Pancreas (tissue), 10 donors: Measurements from ENCODE around the gene VAV2. TPM values are rescaled to one million over a fixed set of nuclear protein-coding genes. Genes with fewer than 3 reads are reported as not detected.
A peak's percentile ranks its signal among the peaks of the same experiment; 100 is the strongest.

ENCODE experiments used
- ATAC-seq, 4 donors: fragments of 200-7000 bp; cut with Tn5 transposase; one replicate each; pipeline versions ENCODE4 v1.8.0 to v1.9.1; 2020; ENCODE audit warnings: mild to moderate bottlenecking in 4 of 4, moderate library complexity in 4 of 4
- DNase-seq, 6 donors: peaks; one replicate each; pipeline ENCODE4 v3.0.0-alpha.2; 2020
- FAIRE-seq: peaks from 2 replicates; lab custom pipeline; 2012; peaks lifted over from hg19 to GRCh38; lab: Jason Lieb, UNC
- H3K27ac ChIP-seq, 4 donors: fragments of 200-600 bp; sonication (generic); 1 replicate in 3 of 4; 2 replicates in 1 of 4; pipeline versions ENCODE4 v1.5.0 to v1.8.0; 2020
- H3K27me3 ChIP-seq, 4 donors: fragments of 200-600 bp; one replicate each; pipeline ENCODE4 v1.8.0; 2021
- H3K36me3 ChIP-seq, 3 donors: fragments of 200-600 bp; sonication (generic) in 1 of 3; one replicate each; pipeline versions ENCODE4 v1.5.0 to v1.8.0; 2020 to 2021
- H3K4me1 ChIP-seq, 3 donors: fragments of 200-600 bp; one replicate each; pipeline ENCODE4 v1.8.0; 2021
- H3K4me3 ChIP-seq, 4 donors: fragments of 200-600 bp; sonication (generic) in 2 of 4; one replicate each; pipeline versions ENCODE4 v1.5.0 to v1.8.0; 2020 to 2021
- H3K9me3 ChIP-seq, 4 donors: fragments of 200-600 bp; one replicate each; pipeline ENCODE4 v1.8.0; 2021
- WGBS, 2 donors: extraction: QIAGEN DNeasy Blood & Tissue Kit; methylation state at CpG; one replicate each; pipeline ENCODE4 v1.1.7; 2013; 5-methylcytosine and 5-hydroxymethylcytosine counted together
- intact Hi-C, 3 donors: fragments of 100-400 bp; cut with DNase I; formaldehyde crosslinking; loops; one replicate each; pipeline versions ENCODE4 v1.11.1 to v1.14.2; 2022
- polyA plus RNA-seq, 2 donors: library from polyadenylated mRNA; stranded (reverse); fragments of 200-250 nt; gene quantifications; one replicate each; pipeline ENCODE4 v1.2.3, GENCODE V29; 2013
- total RNA-seq, 6 donors: library from RNA; stranded (reverse); fragmentation: NEBNext Ultra II Directional in 4 of 6; extraction: Animal tissue kit (Norgen Biotek cat#: 25700) in 4 of 6; gene quantifications; one replicate each; pipeline versions ENCODE4 v1.2.1 to v1.2.4, GENCODE V29; 2021 to 2023
- TF ChIP-seq, protein P1 (sequence below), 4 donors: fragments of 200-600 bp; sonication (generic) in 3 of 4; IDR thresholded peaks; one replicate each; pipeline versions ENCODE4 v1.5.0 to v1.8.0; 2021; ENCODE audit warnings: antibody characterized with exemption in 4 of 4
- donor health status: healthy with polysubstance abuse.
- donor health status: DM: no; HTN: no; CAD: no; lungs with moderate emphysema.
- donor health status: DM: no; HTN: no; CAD: no.
- donor health status: control.
- donor health status: control.
- donor health status: Bipolar disorder and iron deficiency.
- donor health status: DM: yes; HTN: yes; CAD: no.
- donor health status: DM: no; HTN: no; CAD: no.
- donor health status: DM: no; HTN: no; CAD: no.
- donor health status: DM: yes; HTN: yes; CAD: no.

The VAV2 gene
- total and polyA plus RNA-seq, 8 donors: 20.5 to 41.0 (median 33.6) TPM

DNA sequence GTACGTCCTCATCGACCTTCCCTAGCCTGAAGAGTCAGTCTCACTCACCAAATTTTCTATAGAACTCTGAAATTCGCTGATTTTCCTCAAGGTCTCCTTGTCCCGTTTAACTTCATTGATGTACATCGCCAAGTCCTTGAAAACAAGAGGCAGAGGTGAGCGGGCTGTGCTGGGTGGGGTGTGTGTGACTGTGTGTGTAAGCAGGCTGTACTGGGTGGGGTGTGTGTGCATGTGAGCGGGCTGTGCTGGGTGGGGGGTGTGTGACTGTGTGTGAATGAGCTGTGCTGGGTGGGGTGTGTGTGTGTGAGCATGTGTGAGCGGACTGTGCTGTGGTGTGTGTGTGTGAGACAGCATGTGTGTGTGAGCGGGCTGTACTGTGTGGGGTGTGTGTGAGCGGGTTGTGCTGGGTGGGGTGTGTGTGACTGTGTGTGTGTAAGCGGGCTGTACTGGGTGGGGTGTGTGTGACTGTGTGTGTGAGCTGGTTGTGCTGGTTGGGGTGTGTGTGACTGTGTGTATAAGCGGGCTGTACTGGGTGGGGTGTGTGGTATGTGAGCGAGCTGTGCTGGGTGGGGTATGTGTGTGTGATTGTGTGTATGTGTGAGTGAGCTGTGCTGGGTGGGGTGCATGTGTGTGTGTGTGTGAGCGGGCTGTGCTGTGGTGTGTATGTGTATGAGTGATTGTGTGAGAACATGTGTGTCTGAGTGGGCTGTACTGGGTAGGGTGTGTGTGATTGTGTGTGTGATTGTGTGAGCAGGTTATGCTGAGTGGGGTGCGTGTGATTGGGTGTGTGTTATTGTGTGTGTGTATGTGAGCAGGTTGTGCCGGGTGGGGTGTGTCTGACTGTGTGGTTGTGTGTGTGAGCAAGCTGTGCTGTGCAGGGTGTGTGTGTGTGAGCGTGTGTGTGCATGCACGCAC is 200.1 kb downstream of the VAV2 start:
- WGBS, 2 donors: 85% methylated on average over 18 of the region's 18 CpGs
- Histone ChIP-seq H3K27me3 (no peaks in the 10 kb centered on the region), H3K27ac (no peak overlapping the region), H3K9me3 (no peaks in the 10 kb centered on the region), H3K4me3 (no peak overlapping the region), H3K4me1 (no peaks in the 10 kb centered on the region), H3K36me3 (peaks cover 0 to 17% (median 6%) of the 10 kb centered on the region in 3 donors)
- intact Hi-C loops: loop anchor here in 2 of 3 donors (5.0 to 10.0 kb wide), 2 partner anchors 203 to 205 kb away; partner anchors contain the start of gene VAV2 (in 1 of the 2)
- DNase-seq: no peak
- TF ChIP-seq, protein P1, sequence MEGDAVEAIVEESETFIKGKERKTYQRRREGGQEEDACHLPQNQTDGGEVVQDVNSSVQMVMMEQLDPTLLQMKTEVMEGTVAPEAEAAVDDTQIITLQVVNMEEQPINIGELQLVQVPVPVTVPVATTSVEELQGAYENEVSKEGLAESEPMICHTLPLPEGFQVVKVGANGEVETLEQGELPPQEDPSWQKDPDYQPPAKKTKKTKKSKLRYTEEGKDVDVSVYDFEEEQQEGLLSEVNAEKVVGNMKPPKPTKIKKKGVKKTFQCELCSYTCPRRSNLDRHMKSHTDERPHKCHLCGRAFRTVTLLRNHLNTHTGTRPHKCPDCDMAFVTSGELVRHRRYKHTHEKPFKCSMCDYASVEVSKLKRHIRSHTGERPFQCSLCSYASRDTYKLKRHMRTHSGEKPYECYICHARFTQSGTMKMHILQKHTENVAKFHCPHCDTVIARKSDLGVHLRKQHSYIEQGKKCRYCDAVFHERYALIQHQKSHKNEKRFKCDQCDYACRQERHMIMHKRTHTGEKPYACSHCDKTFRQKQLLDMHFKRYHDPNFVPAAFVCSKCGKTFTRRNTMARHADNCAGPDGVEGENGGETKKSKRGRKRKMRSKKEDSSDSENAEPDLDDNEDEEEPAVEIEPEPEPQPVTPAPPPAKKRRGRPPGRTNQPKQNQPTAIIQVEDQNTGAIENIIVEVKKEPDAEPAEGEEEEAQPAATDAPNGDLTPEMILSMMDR (IDR thresholded peaks at IDR 0.05): no peak
- no peak for FAIRE-seq
- no peak for ATAC-seq

DNA sequence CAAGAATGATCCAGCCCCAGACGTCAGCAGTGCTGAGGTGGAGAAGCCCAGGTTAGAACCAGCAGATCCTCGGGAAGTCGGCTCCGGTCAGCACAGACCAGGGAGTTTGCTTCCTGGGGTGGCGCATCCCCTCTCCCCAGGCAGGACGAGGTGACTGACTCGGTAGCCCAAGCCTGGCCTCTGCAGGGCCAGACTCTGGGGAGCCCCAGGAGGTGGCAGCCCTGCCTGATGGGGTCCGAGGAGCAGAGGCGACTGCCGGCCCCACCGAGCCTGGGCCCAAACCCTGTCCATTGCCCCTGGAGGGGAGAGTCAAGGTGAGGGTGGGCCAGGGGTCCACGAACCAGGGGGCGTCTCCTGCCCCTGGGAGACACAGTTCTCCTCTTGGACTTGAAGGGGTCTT is 201.1 kb downstream of the VAV2 start:
- Histone ChIP-seq H3K4me1 (no peaks in the 10 kb centered on the region), H3K27me3 (no peaks in the 10 kb centered on the region), H3K36me3 (peaks cover 0 to 19% (median 6%) of the 10 kb centered on the region in 3 donors), H3K4me3 (no peak overlapping the region), H3K9me3 (no peaks in the 10 kb centered on the region), H3K27ac (no peak overlapping the region)
- no peak for ATAC-seq
- FAIRE-seq: no peak
- TF ChIP-seq, protein P1 (IDR thresholded peaks at IDR 0.05): no peak
- 95 to 96% methylated on average over 13 of the region's 13 CpGs for WGBS, 2 donors
- intact Hi-C loops: loop anchor here in 2 of 3 donors (5.0 to 10.0 kb wide), 2 partner anchors 204 to 206 kb away; partner anchors contain the start of gene VAV2 (in 1 of the 2)
- no peak for DNase-seq

DNA sequence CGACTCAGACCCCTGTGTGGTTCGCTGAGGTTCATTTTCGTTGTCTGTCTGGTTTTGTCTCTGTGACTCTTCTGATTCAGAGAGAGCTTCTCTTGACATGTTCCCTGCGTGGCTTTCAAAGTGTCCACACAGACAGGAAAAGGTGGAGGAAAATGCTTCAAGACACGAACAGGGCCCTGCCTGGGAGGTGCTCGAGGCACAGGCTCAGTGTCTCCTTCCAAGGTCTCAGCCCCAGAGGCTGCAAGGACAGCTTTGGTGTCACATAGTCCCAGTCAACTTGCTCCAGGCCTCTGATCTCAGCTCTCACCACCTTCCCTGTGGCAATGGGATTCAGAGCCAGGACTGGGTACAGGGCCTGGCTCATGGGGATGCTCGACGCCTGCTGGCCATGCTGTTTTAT is 202.3 kb downstream of the VAV2 start:
- ATAC-seq: no peak
- 76 to 87% methylated on average over 8 of the region's 8 CpGs for WGBS, 2 donors
- intact Hi-C loops: loop anchor here in 2 of 3 donors (5.0 to 10.0 kb wide), 2 partner anchors 205 to 208 kb away; partner anchors contain the start of gene VAV2 (in 1 of the 2)

DNA sequence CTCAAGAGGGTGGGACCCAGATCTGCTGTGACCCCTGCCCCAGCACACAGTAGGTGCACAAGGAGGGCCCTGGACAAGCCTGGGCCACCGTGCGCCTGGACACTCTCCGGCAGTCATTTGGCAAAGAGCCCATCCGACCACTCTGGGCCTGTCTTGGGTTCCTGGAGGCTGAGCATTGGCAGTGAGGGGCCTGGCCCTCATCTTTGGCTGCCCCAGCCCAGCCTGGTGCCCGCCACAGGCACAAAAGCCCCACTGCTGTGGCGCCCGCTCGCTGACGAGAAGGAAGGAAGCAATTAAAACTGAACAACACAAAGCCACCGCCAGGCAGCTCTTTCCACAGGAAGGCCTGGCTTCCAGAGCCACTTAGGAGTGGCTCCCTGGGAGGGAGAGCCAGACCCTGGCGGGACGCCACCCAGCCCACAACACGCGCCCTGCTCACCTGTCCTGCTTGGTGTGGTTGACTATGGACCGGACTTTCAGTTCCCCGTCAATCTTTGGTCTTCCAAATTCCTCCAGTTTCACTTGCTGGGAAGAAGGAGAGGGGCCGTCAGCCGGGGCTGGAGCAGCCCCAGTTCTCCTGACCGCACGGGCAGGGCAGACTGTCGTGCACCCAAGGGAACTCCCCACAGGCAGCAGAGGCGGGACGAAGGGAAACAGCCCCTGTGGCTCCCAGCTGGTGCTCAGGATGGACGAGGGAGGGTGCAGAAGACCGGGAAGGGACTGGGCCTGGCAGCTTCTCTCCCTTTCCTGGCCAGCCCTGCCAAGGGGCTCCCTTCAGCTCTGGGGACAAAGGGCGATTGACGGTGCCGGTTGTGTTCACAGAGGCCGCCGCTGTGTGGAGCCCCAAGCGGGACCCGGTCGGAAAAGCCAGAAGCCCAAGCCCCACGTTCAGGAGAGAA is 203.1 kb downstream of the VAV2 start:
- no peak for FAIRE-seq

More for the DNA sequence above, 202.3 kb downstream of the VAV2 start:
- Histone ChIP-seq H3K27me3 (no peaks in the 10 kb centered on the region), H3K36me3 (peaks cover 0 to 31% (median 6%) of the 10 kb centered on the region in 3 donors), H3K27ac (no peak overlapping the region), H3K4me1 (no peaks in the 10 kb centered on the region), H3K4me3 (no peak overlapping the region), H3K9me3 (no peaks in the 10 kb centered on the region)
- TF ChIP-seq, protein P1 (IDR thresholded peaks at IDR 0.05): no peak
- FAIRE-seq (no peak), DNase-seq (peak in 1 of 6 donors; percentile 17)

More for the DNA sequence above, 203.1 kb downstream of the VAV2 start:
- Histone ChIP-seq H3K4me1 (no peaks in the 10 kb centered on the region), H3K9me3 (no peaks in the 10 kb centered on the region), H3K36me3 (peaks cover 0 to 31% (median 6%) of the 10 kb centered on the region in 3 donors), H3K27ac (peak overlapping the region in 1 of 4 donors; percentile 22), H3K27me3 (no peaks in the 10 kb centered on the region), H3K4me3 (no peak overlapping the region)
- WGBS, 2 donors: 79 to 80% methylated on average over 33 to 34 of the region's 34 CpGs
- intact Hi-C loops: no loop called here
- DNase-seq: peak in 1 of 6 donors; percentile 63
- TF ChIP-seq, protein P1 (IDR thresholded peaks at IDR 0.05): no peak
- ATAC-seq: no peak
